ENCODE results near the gene DIS3L.
"Not testable (repeated sequence)": the region's sequence is repeated elsewhere in the genome, so short reads cannot be mapped to it uniquely, and the experiment has no call there.

The DIS3L gene

GRCh38 chr15:66309828-66310227 is 16.5 kb downstream of the DIS3L start:
- DNase-seq (ENCODE audit: low read depth, low spot score) = no peak

DNA sequence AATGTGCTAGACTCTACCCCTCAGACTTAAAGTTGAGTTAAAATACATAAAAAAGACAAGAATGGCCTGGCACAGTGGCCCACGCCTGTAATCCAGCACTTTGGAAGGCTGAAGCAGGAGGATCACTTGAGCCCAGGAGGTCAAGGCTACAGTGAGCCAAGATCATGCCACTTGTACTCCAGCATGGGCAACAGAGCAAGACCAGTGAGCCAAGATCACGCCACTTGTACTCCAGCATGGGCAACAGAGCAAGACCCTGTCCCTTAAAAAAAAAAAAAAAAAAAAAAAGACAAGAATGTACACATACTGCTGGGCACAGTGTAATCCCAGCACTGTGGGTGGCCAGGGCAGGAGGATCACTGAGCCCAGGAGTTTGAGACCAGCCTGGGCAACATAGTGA is 17.4 kb downstream of the DIS3L start:
- DNase-seq (ENCODE audit: low read depth, low spot score) = no peak

DNA sequence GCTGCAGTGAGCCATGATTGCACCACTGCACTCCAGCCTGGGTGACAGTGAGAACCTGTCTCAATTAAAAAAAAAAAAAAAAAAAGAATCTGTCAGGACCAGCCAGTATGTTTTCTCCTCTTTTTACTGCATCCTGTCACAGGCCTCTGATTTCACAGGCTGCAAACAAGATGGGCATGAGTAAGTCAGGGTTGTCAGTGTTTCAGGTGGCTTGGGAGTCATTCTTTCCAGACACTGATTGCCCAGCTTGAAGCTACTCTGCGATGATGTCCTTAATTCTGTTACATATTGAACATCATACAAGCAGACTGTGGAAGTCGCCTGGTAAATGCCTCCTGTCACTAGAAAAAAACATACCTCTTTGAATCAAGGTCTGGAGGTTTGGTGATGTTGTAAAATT is 18.8 kb downstream of the DIS3L start:
- DNase-seq (ENCODE audit: low read depth, low spot score) = no peak

- peak; percentile 8 for DNase-seq (ENCODE audit: low read depth, low spot score)
These were observed 30.1 kb downstream of the DIS3L start for GRCh38 chr15:66323312-66323928.

DNA sequence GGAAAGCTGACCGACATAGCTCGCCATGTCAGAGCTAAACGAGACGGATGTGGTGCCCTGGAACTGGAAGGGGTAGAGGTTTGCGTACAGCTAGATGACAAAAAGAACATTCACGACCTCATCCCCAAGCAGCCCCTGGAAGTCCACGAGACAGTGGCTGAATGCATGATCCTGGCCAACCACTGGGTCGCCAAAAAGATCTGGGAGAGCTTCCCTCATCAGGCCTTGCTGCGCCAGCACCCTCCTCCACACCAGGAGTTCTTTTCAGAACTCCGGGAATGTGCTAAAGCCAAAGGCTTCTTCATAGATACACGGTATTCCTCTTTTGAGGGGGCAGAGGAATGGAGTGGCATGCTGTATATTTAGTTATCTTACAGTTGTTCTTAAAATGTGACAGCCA is 32.7 kb downstream of the DIS3L start:
- DNase-seq (ENCODE audit: low read depth, low spot score) = no peak

- no peak for DNase-seq (ENCODE audit: low read depth, low spot score)
These were observed 34.4 kb downstream of the DIS3L start for GRCh38 chr15:66327736-66328135.

- no peak for DNase-seq (ENCODE audit: low read depth, low spot score)
These were observed 35.4 kb downstream of the DIS3L start for GRCh38 chr15:66328771-66329170.

GRCh38 chr15:66348530-66348929 is 55.2 kb downstream of the DIS3L start:
- DNase-seq (ENCODE audit: low read depth, low spot score) = not testable (repeated sequence)

DNA sequence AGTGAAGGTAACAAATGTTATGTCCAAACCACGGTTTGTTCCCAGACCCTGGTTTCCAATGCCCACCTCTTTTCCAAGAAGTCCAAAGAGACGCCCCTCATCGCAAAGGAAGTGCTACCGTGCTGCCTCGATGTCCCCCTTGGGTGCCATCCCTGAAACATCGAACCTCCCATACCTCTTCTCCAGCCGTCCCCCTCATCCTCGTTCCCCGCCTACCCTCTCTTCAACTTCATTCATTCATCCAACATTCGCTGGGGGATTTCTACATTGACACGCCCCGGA is 62.6 kb downstream of the DIS3L start:
- DNase-seq (ENCODE audit: low read depth, low spot score) = no peak

DNA sequence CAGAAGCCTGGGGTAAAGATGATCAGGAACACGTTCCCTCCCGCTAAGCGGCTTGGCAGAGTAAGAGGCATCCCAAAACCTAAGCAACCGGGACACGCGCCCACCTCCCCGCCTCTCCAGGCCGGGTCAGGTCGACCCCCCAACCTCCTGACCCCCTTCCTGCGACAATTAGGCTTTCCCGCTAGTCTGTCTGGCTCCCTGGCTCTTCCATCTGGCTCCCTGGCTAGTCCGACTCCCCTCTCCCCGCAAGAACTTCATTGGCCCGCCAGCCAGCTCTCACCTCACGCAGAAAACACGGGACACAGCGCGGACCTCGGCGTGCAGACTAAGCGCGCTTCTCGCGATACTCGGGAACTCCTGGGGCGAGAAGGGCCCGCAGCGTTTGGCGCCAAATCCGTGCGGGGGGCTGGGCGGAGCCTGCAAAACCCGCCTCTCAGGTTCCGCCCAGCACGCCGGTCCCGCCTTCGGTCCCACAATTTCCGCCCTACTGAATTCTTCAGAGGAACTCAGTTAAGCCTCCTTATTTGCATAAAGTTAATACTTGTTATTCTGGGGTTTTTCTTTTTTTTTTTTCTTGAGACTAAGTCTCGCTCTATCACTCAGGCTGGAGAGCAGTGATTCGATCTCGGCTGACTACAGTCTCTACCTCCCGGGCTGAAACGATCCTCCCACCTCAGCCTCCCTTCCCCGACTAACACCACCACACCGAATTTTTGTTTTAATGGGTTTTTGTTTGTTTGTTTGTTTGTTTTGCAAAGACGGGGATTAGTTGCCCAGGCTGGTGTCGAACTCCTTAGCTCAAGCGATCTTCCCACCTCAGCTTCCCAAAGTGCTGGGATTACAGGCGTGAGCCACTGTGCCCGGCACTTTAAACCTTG is 63.2 kb downstream of the DIS3L start, which contains the start of gene TIPIN:
Gene TIPIN, minus strand, starts transcription at position 327 of the 878 bp plus-strand sequence. CDS start 3,738 bp downstream, outside the sequence.
- DNase-seq (ENCODE audit: low read depth, low spot score) = peak; percentile 98

- DNase-seq (ENCODE audit: low read depth, low spot score) = no peak
These were observed 66.4 kb downstream of the DIS3L start for GRCh38 chr15:66359740-66360139.

DNA sequence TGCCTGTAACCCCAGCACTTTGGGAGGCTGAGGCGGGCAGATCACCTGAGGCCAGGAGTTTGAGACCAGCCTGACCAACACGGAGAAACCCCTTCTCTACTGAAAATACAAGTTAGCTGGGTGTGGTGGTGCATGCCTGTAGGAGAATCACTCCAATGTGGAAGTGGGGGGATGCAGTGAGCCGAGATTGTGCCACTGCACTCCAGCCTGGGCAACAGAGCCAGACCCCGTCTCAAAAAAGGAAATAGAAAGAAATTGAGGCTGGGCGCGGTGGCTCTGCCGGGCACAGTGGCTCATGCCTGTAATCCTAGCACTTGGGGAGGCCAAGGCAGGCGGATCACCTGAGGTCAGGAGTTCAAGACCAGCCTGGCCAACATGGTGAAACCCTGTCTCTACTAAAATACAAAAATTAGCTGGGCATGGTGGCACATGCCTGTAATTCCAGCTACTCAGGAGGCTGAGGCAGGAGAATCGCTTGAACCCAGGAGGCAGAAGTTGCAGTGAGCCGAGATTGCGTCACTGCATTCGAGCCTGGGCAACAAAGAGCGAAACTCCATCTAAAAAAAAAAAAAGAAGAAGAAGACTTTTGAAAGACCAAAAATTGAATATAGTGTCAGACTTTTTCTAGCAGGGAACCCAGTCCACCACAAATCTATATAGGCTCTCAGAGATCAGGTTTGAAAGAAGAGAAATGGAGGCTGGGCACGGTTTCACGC is 68.5 kb downstream of the DIS3L start:
- DNase-seq (ENCODE audit: low read depth, low spot score) = not testable (repeated sequence)

DNA sequence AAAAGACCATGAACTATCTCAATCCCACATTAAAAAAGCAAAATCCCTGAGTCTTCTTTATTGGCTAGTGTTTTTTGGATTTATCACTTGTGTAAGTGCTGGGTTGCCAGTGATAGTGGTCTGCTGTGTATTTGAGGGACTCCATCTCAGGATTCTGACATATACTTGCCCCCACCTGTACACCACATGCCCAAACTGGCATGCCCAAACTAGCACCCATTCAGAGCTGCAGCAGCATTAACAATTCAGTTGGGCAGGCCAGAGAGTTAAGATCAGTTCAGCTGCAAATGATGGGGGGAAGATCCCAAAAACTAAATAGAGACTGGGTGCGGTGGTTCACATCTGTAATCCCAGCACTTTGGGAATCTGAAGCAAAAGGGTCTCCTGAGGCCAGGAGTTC is 69.4 kb downstream of the DIS3L start:
- no peak for DNase-seq (ENCODE audit: low read depth, low spot score)

- peak; percentile 80 for DNase-seq (ENCODE audit: low read depth, low spot score)
These were observed 71.7 kb downstream of the DIS3L start for GRCh38 chr15:66364944-66365528.

DNA sequence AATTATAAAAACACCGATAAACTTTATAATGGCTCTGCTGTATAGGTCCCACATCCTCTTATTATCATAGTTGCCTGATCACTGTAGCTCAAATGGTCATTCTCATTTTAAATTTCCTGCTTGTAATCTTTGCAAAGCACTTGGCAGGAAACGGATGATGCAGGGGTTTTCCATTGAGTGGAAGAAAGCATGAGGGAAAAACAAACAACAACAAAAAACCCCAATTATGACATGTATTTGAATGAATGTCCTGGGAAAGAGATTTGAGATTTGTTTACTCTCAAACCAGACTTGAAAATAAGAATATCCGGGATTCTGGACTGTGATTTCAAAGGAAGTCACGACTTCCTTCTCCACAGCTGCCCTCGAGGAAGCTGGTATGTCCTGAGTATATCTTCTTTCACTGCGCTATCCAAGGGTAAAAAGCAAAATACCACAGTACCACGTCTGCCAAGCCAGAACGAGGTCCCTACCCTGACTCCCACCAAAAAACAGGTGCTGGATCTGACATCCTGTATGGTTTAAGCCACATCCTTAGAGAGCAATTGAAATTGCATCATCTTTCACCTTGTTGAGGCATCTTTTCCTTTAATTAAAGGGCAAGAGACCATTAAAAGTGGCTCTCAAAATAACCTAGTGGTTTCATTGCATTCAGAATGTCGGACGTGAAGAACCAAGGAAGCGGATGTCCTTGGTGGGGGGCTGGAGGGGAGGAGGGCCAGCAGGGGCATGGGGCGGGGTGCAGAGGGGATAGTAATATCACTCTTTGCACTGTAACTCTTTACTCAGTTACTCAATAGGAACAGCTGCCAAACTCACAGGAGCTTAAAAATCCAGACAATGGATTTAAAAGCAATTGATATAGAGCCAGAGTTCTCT is 76.6 kb downstream of the DIS3L start:
- no peak for DNase-seq (ENCODE audit: low read depth, low spot score)

DNA sequence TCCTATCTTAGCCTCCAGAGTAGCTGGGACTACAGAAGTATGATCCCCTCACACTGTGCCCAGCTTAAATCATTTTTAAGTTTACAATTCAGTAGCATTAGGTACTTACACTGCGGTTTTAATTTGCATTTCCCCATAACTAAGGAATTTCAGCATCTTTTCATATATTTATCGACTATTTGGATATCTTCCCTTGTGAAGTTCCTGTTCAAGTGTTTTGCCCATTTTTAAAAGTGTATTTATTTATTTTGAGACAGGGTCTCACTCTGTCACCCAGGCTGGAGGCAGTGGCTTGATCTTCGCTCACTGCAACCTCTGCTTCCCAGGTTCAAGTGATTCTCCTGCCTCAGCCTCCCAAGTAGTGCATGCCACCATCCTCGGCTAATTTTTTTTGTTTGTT is 80.8 kb downstream of the DIS3L start:
- DNase-seq (ENCODE audit: low read depth, low spot score) = no peak

- DNase-seq (ENCODE audit: low read depth, low spot score) = no peak
These were observed 85.6 kb downstream of the DIS3L start for GRCh38 chr15:66378814-66379430.

DNA sequence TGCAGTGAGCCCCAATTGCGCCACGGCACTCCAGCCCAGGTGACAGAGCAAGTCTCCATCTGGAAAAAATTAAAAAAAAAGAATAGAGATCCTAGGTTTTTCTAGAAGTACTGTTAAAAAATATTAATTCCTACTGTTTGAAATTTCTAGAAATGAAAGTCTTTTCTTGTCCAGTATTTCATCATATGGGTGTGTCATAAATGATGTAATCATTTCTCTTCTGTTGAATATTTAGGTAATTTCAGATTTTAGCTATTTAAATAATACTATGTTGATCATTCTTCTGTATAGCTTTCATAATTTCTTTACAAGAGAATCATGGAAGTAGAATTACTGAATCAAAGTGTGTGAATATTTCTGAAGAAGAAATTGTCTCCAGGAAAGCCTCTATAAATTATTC is 88.0 kb downstream of the DIS3L start:
- DNase-seq (ENCODE audit: low read depth, low spot score) = not testable (repeated sequence)

All from ELF-1 (cell line).